ENCODE results near the gene EAF1.
"Not testable (repeated sequence)": the region's sequence is repeated elsewhere in the genome, so short reads cannot be mapped to it uniquely, and the experiment has no call there.

Gene EAF1

GRCh38 chr3:15453501-15453900 lies 26.1 kb downstream of the EAF1 start:
- DNase-seq = no peak

GRCh38 chr3:15453991-15454625 lies 26.7 kb downstream of the EAF1 start:
- no peak for DNase-seq

GRCh38 chr3:15454965-15455364 lies 27.6 kb downstream of the EAF1 start:
- DNase-seq = no peak

GRCh38 chr3:15455756-15456155 lies 28.4 kb downstream of the EAF1 start:
- no peak for DNase-seq

GRCh38 chr3:15456321-15456720 lies 28.9 kb downstream of the EAF1 start:
- no peak for DNase-seq

GRCh38 chr3:15456915-15457314 lies 29.5 kb downstream of the EAF1 start:
- not testable (repeated sequence) for DNase-seq

- DNase-seq = no peak
Measured at GRCh38 chr3:15458212-15458780, 30.9 kb downstream of the EAF1 start.

- DNase-seq = no peak
Measured at GRCh38 chr3:15460891-15461531, 33.6 kb downstream of the EAF1 start.

GRCh38 chr3:15462451-15462850 lies 35.1 kb downstream of the EAF1 start:
- no peak for DNase-seq

GRCh38 chr3:15465876-15466585 lies 38.6 kb downstream of the EAF1 start:
- DNase-seq = no peak

- no peak for DNase-seq
Measured at GRCh38 chr3:15467227-15468181, 40.1 kb downstream of the EAF1 start.

GRCh38 chr3:15470261-15470660 lies 42.9 kb downstream of the EAF1 start:
- DNase-seq = no peak

- DNase-seq = no peak
Measured at GRCh38 chr3:15470849-15471248, 43.5 kb downstream of the EAF1 start.

- no peak for DNase-seq
Measured at GRCh38 chr3:15471861-15472260, 44.5 kb downstream of the EAF1 start.

GRCh38 chr3:15475161-15475560 lies 47.8 kb downstream of the EAF1 start:
- DNase-seq = no peak

GRCh38 chr3:15476378-15476777 lies 49.0 kb downstream of the EAF1 start:
- DNase-seq = peak in 1 of 2 donors; percentile 35

GRCh38 chr3:15477951-15478639 lies 50.7 kb downstream of the EAF1 start:
- no peak for DNase-seq

- no peak for DNase-seq
Measured at GRCh38 chr3:15478640-15478979, 51.2 kb downstream of the EAF1 start.

- DNase-seq = no peak
Measured at GRCh38 chr3:15479400-15480224, 52.2 kb downstream of the EAF1 start.

- not testable (repeated sequence) for DNase-seq
Measured at GRCh38 chr3:15484551-15484950, 57.2 kb downstream of the EAF1 start.

GRCh38 chr3:15486020-15486419 lies 58.6 kb downstream of the EAF1 start:
- DNase-seq = no peak
